HCEC 1CT (cell line): ENCODE data around the gene PLEKHG4B.
"Not testable (repeated sequence)": the region's sequence is repeated elsewhere in the genome, so short reads cannot be mapped to it uniquely, and the experiment has no call there.

Source experiments
- DNase-seq: peaks from one replicate; pipeline ENCODE4 v3.0.0-alpha.2; 2017

Gene PLEKHG4B

DNA sequence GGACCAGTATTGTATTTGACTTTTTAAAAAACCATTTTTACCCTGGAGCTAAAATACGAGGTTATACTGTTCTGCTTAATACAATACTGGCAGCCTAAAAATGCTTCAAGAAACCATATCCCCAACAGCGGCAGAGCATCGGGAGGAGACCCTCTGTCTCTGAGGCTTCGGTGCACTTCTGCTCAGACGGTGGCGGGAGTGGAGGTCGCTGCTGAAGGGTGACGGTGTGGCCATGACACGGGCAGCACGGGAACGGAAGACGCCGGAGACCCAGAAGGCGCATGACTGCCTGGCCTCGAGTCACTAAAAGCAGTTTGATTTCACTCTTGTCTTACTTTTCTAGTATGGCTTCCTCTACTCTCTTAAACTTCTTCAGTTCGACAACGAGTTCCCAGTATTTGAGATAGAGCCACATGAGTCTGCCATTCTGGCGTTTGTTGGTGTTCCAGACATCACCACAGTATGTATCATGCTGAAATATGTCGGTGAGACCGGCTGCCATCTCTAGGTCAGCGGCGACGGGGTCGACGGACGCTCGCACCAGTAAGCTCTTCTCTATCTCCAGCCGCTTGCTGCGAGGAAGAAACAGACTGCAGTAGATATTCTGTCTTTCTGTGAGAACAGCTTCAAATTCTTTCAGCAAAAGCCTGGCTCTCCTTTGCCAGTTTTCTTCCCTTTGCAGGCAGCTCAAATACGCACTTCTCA, 113.2 kb downstream of the PLEKHG4B start:
- DNase-seq, result no peak

GRCh38 chr5:206406-206805, 114.4 kb downstream of the PLEKHG4B start:
- DNase-seq, result no peak

- DNase-seq, result no peak
These were observed 115.1 kb downstream of the PLEKHG4B start for GRCh38 chr5:206927-207536.

- DNase-seq, result no peak
These were observed 115.6 kb downstream of the PLEKHG4B start for GRCh38 chr5:207599-207998.

- DNase-seq, result no peak
These were observed 116.6 kb downstream of the PLEKHG4B start for GRCh38 chr5:208449-209114.

DNA sequence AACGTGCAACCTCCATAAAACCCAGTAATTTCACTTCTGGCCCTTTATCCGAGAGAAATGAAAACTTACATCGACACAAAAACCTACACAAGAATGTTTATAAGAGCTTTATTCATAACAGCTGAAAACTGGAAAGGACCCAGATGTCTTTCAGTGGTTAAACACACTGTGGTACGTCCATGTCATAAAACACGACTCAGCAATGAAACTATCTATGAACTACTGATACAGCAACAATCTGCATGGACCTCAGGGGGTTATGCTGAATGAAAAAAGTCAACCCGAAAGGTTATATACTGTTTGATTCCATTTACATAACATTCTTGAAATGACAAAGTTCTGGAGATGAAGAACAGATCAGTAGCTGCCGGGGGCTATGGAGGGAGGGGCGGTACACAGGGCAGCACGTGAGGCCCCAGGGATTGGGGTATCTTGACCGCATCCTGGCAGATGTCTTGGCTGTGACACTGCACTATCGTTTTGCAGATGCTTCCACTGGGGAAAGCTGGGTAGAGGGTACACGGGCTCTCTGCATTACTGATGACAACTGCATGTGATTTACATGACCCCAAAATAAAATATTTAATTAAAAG, 121.9 kb downstream of the PLEKHG4B start:
- DNase-seq, result no peak

DNA sequence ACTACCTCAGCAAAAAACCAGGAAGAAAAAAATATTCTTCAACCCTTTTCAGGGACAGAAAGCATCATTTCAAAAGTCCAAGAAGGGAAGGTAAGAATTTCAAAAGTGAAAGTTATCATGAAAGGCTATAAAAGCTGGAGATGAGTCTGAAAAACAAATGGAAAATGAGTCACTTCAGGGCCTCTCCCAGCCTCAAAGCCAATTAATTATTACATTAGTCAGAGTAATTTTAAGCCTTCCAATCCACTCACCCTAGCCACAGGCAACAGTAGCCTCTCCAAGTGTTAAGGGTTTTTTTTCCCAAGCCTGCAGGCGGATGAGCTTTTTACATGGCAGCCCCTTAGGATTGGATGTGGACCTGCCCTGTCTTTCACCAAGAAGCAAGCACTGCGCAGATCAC, 123.3 kb downstream of the PLEKHG4B start:
- peak; percentile 26 for DNase-seq

DNA sequence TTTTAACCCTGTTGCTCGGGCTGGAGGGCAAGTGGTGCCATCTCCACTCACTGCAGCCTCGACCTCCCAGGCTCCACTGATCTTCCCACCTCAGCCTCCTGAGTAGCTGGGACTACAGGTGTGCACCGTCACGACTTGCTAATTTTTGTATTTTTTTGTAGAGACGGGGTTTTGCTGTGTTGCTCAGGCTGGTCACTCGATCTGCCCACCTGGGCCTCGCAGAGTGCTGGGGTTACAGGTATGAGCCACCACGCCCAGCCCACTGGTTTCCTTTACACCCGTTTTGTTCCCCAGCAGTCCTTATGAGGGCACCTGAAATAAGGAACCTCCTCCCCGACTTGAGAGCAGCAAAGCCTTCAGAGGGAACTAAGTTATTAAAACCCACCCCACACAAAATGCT, 124.1 kb downstream of the PLEKHG4B start:
- DNase-seq, result not testable (repeated sequence)

DNA sequence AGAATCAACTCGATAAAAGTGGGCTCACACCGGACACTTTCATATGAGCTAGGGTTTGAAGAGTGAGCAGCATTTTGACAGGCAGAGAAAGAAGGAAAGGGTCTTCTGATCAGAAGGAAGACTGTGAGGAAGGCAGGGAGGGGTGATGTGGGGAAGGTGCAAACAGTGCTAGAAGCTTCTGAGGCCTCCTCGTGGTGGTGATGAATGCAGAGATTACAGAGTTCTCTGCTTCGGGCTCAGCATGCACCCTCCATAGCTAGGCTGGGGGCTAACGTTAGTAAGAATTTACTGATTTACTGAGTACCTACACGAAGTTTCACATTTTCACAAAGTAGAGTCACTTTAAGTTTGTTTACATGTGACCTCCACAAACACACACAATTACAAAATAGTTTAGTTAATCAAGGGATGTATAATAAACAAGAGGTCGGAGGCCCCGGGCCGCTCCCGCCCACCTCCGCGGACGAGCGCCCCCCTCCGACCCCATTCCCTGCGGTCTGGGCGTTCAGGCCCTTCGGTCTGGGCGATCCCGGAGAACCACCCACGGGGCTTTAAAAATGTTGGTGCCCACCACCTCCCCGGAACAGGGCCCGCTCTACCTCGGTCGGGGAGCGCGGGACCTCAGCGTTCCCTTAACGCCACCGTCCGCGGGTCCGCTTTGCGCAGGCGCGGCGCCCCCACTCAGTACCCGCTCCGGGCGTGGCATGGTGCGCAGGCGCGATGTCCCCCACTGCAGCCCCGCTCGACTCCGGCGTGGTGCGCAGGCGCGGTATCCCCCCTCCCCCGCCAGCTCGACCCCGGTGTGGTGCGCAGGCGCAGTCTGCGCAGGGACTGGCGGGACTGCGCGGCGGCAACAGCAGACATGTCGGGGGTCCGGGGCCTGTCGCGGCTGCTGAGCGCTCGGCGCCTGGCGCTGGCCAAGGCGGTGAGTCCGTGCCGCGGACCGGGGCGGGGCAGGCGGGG, 125.8 kb downstream of the PLEKHG4B start, which contains the start of the genes CCDC127 and SDHA:
Gene CCDC127, minus strand, starts transcription at position 660 of the 963 bp plus-strand sequence. CDS start 1,304 bp downstream, outside the sequence.
Gene SDHA, plus strand, starts transcription at position 827 of the 963 bp plus-strand sequence. Its CDS starts 36 bp downstream, at position 863.
- DNase-seq, result peak; percentile 86

DNA sequence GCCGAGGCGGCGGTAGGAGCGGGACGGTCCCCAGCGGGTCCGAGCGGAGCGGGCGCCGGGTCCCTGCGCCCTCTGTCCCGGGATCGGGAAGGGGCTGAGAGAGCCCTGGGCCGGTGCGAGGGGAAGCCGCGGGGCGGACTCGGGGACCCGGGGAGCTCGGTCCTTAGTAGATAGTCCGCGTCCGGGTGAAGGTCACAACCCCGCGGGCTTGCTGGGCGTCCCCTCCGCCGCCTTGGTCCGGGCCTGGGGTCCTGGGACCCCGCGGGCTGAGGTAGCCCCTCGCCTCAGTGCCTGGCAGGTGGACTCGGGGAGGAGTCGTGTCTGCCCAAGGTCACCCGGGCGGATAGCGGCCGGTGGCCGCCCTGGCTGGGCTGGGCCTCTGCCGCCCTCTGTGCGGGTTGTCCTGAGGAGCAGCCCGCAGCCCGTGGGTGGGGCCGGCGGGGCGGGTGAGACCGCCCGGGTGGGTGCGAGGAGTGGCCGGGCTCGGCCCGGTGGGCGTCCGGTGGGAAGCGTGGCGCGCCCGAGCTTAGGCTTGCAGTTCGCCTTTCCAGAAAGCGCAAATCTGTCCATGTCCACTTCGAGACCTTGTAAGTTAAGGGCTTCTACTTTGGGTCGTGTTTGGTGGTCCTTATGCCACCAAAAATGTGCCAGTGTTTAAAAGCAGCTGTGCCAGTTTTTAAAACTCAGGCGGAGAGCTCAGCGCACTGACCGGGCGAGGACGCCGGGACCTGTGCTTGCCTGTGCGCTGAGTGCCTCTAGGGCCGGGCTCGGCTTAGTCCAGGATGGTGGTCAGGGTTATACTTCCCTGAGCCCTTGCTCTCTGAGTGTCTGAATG, 126.7 kb downstream of the PLEKHG4B start:
- peak; percentile 24 for DNase-seq

GRCh38 chr5:219460-219863, 127.5 kb downstream of the PLEKHG4B start:
- DNase-seq, result peak; percentile 29

GRCh38 chr5:219991-220390, 128.0 kb downstream of the PLEKHG4B start:
- DNase-seq, result no peak

DNA sequence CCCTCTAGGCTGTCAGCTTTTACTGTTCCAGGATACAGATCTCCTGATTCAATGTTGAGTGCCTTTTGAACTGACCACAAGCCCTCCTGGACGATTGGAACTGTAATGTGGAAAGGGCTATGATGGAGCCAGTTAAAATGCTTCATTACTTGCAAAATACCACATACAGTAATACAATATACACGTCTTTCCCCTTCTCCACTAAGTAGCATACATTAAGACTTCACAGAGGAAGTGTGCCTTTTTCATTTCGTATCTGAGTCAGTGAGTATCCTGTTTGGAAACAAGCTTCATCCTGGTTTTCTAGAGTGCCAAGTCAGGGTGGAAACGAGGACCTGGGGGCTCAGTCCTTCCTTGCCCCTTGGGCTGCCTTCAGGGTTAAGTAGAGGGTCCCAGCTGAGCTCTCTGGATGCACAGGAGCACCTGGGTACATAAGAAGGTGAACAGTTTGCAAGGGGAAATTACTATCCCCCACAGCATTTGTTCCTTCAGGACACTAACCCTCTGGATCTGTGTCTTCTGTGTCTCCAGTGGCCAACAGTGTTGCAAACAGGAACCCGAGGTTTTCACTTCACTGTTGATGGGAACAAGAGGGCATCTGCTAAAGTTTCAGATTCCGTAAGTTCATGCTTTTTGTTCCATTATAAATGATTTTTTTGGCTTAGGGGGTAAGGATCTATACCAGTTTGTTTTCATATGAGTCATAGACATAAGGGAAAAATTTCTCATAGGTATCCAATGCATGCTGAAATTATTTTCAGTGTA, 131.2 kb downstream of the PLEKHG4B start:
- peak; percentile 16 for DNase-seq

DNA sequence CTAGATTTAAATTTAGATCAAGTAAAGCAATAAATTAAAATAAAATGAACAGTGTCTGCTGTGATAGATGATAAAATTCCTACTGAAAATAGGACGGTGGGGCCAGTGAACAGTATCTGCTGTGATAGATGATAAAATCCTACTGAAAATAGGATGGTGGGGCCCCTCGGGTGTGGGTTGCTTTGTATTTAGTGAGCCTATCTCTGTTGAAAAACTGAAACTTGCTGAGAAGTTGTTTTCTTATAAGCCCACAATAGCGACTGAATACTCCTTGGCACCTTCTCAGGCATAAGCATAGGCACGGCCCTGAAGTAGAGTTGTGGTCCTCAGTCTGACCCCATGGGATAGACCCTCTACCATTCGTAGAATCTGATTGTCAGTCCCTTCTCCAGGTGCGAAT, 131.8 kb downstream of the PLEKHG4B start:
- DNase-seq, result no peak

DNA sequence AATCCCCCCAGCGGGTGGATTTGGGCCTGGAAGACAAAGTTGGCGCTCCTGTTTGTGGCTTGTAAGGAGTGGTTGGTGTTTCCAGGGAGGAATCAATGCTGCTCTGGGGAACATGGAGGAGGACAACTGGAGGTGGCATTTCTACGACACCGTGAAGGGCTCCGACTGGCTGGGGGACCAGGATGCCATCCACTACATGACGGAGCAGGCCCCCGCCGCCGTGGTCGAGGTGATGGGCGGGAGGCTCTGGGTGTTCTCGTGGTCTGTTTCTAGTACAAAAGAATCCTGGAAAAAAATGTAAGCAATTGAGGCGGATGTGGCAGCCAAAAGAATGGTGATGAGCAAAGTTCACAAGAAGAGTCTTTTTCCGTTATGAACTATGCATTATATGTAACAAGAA, 133.4 kb downstream of the PLEKHG4B start:
- DNase-seq, result no peak

DNA sequence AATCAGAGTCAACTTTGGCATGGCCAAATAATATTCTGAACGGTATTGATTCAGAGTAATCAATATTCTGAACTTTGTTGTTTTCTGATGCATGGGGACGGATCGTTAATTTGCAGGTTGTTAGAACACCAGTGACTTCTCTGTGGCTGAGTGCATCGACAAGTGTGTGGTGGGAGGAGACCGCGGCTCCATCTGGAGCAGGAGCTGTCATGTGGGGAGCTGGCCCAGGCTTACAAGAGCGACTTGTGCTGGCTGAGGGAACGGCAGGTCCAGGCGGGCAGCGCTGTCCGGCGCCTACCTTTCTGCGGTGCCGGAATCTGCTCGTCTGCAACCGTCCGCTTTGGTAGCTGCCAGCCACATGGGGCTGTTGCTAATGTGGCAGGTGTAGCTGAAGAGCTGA, 135.4 kb downstream of the PLEKHG4B start:
- not testable (repeated sequence) for DNase-seq

DNA sequence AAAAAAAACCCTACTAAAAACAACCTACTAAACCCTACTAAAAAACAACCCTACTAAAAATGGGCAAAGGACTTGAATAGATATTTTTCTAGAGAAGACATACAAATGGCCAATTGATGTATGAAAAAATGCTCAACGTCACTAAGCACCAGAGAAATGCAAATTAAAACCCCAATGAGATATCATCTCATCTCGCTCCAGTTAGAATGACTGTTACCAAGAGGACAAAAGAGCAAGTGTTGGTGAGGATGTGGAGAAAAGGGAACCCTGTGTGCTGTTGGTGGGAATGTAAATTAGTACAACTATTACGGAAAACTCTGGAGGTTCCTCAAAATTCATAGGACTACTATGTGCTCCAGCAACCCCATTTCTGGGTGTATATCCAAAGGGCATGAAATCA, 136.9 kb downstream of the PLEKHG4B start:
- no peak for DNase-seq

- DNase-seq, result no peak
These were observed 138.7 kb downstream of the PLEKHG4B start for GRCh38 chr5:230711-231110.

GRCh38 chr5:231661-232060, 139.7 kb downstream of the PLEKHG4B start:
- no peak for DNase-seq

DNA sequence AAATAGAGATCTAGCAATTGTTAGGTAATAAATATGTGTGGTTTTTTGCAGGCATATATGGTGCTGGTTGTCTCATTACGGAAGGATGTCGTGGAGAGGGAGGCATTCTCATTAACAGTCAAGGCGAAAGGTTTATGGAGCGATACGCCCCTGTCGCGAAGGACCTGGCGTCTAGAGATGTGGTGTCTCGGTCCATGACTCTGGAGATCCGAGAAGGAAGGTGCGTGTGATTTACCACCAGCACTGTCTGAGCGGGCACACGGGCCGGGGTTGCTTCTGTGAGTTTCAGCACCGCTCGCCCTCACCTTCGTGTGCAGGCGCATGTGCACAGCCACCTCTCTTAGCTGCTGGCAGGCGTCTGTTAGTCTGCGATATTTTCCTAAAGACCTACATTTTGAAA, 141.5 kb downstream of the PLEKHG4B start:
- not testable (repeated sequence) for DNase-seq

DNA sequence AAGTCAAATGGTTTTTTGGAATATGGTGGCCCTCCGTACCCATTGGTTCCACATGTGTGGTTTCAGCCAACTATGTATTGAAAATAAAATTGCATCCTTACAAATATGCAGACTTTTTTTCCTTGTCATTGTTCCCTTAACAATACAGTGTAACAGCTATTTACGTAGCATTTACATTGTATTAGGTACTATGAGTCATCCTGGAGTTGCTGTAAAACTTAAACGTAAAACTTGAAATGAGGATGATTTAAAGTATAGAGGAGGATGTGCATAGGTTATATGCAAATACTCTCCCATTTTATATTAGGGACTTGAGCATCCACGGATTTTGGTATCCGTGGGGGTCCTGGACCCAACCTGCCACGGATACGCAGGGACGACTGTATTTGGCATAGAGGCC, 142.5 kb downstream of the PLEKHG4B start:
- DNase-seq, result no peak
